ENCODE data around the gene LIME1.

DNA sequence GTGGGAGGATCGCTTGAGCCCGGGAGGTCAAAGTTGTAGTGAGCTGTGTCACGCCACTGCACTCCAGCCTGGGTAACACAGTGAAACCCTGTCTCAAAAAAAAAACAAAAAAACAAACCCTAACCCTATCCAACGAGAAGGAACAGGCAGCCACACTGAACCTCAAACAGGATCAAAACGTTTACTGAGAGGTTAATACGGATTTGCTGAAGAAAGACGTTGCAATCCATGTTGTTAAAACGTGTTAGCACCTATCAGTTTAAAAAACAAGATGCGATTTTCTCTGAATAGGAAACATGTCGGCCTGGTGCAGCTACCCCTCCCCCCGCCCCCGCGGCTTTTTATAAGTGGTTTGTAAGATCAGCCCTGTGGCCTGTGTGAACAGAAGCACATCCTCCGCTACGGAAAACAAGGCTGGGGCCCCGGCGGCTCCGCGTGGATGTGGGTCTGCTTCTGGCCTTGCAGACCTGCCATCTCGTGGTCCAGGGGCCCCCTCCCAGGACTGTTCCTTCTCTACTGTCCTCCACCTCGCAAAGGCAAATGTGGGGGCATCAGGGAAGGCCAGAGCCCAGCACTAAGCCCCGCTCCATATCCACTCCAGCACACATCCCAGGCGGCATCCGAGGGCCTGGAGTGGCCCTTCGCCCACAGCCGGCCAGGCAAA, 14.5 kb downstream of the LIME1 start:
- TF ChIP-seq POLR2A (IDR thresholded peaks at IDR 0.05; ENCODE audit: borderline replicate concordance, extremely low read depth, insufficient read depth, insufficient read length), result no peak
- TF ChIP-seq, protein P1, sequence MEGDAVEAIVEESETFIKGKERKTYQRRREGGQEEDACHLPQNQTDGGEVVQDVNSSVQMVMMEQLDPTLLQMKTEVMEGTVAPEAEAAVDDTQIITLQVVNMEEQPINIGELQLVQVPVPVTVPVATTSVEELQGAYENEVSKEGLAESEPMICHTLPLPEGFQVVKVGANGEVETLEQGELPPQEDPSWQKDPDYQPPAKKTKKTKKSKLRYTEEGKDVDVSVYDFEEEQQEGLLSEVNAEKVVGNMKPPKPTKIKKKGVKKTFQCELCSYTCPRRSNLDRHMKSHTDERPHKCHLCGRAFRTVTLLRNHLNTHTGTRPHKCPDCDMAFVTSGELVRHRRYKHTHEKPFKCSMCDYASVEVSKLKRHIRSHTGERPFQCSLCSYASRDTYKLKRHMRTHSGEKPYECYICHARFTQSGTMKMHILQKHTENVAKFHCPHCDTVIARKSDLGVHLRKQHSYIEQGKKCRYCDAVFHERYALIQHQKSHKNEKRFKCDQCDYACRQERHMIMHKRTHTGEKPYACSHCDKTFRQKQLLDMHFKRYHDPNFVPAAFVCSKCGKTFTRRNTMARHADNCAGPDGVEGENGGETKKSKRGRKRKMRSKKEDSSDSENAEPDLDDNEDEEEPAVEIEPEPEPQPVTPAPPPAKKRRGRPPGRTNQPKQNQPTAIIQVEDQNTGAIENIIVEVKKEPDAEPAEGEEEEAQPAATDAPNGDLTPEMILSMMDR (IDR thresholded peaks at IDR 0.05 in 2 of 3, conservative IDR thresholded peaks at IDR 0.05 in 1 of 3; ENCODE audit: borderline replicate concordance in 1 of 3, insufficient read depth in 1 of 3, low read depth in 2 of 3, low read length in 2 of 3), result no peak
- TF ChIP-seq RAD21 (IDR thresholded peaks at IDR 0.05; ENCODE audit: low read depth), result no peak
- TF ChIP-seq POLR2AphosphoS5 (IDR thresholded peaks at IDR 0.05; ENCODE audit: low read depth, low read length), result no peak
- TF ChIP-seq YY1 (IDR thresholded peaks at IDR 0.05; ENCODE audit: extremely low read depth, insufficient replicate concordance, low read depth, low read length), result no peak
- TF ChIP-seq, protein P2, sequence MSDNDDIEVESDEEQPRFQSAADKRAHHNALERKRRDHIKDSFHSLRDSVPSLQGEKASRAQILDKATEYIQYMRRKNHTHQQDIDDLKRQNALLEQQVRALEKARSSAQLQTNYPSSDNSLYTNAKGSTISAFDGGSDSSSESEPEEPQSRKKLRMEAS (IDR thresholded peaks at IDR 0.05), result no peak
- TF ChIP-seq EZH2 (IDR thresholded peaks at IDR 0.05), result no peak
- TF ChIP-seq ZNF274 (IDR thresholded peaks at IDR 0.05; ENCODE audit: low read depth, low read length), result no peak
- no peak for TF ChIP-seq SP1 (IDR thresholded peaks at IDR 0.05; ENCODE audit: low read depth)
- TF ChIP-seq, protein P3, sequence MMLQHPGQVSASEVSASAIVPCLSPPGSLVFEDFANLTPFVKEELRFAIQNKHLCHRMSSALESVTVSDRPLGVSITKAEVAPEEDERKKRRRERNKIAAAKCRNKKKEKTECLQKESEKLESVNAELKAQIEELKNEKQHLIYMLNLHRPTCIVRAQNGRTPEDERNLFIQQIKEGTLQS (IDR thresholded peaks at IDR 0.05), result no peak
- no peak for TF ChIP-seq EZH2phosphoT487 (IDR thresholded peaks at IDR 0.05; ENCODE audit: borderline replicate concordance)
- no peak for TF ChIP-seq SRF (IDR thresholded peaks at IDR 0.05; ENCODE audit: low read depth)
